Testis (tissue), 2 donors: Measurements from ENCODE around the gene EFHB.

ENCODE experiments used
- POLR2A ChIP-seq: fragments of 450-650 bp; IDR thresholded peaks from one replicate; pipeline ENCODE4 v1.6.1; 2017; ENCODE audit warnings: antibody characterized with exemption, mild to moderate bottlenecking, moderate library complexity
- TF ChIP-seq, protein P1 (sequence below), 3 experiments: fragments of 450-650 bp in 2 of 3; fragments of 200-600 bp in 1 of 3; sonication (generic) in 1 of 3; IDR thresholded peaks; one replicate each; pipeline ENCODE4 v1.5.1; 2016 to 2019; ENCODE audit warnings: antibody characterized with exemption in 3 of 3, mild to moderate bottlenecking in 2 of 3, moderate library complexity in 1 of 3

DNA sequence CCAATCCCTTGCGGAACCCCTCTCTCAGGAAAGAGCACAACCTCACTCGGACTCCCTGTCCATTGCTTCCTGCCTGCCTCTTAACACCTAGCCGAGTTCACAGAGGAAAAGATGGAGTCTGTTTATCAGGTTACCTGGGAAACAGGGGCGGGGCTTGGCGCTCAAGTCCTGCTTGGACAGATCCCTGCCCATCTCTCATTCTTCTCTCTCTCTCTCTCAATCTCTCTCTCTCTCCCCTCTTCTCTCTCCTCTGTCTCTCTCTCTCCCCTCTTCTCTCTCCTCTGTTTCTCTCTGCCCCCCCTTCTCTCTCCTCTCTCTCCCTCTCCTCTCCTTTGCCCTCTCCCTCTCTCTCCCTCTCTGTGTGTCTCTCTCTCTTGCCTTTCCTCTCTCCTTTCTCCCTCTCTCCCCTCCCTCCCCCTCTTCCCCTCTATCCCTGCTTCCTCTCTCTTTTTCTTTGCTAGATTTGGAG is at the start of gene EFHB:
- TF ChIP-seq, protein P1, sequence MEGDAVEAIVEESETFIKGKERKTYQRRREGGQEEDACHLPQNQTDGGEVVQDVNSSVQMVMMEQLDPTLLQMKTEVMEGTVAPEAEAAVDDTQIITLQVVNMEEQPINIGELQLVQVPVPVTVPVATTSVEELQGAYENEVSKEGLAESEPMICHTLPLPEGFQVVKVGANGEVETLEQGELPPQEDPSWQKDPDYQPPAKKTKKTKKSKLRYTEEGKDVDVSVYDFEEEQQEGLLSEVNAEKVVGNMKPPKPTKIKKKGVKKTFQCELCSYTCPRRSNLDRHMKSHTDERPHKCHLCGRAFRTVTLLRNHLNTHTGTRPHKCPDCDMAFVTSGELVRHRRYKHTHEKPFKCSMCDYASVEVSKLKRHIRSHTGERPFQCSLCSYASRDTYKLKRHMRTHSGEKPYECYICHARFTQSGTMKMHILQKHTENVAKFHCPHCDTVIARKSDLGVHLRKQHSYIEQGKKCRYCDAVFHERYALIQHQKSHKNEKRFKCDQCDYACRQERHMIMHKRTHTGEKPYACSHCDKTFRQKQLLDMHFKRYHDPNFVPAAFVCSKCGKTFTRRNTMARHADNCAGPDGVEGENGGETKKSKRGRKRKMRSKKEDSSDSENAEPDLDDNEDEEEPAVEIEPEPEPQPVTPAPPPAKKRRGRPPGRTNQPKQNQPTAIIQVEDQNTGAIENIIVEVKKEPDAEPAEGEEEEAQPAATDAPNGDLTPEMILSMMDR (IDR thresholded peaks at IDR 0.05), result no peak
- TF ChIP-seq POLR2A, result no peak
